HPDE6-E6E7 (cell line): Measurements from ENCODE around the gene ABHD17A.
A peak's percentile ranks its signal among the peaks of the same experiment; 100 is the strongest.

ENCODE experiments used
- DNase-seq: peaks from one replicate; pipeline ENCODE4 v3.0.0; 2011; ENCODE audit warnings: missing footprints; ENCODE audit errors: extremely low spot score

The ABHD17A gene

GRCh38 chr19:1885398-1886119, at the start of gene ABHD17A:
ABHD17A (minus strand) TSS chr19:1885496; CDS start chr19:1881566, 3,930 bp downstream.
- DNase-seq: peak; percentile 85

GRCh38 chr19:1933942-1934341, 48.6 kb upstream of the ABHD17A start:
- DNase-seq: no peak

GRCh38 chr19:1933244-1933643, 47.9 kb upstream of the ABHD17A start:
- DNase-seq: no peak

- no peak for DNase-seq
Measured at GRCh38 chr19:1932395-1932794, 47.1 kb upstream of the ABHD17A start.

GRCh38 chr19:1931445-1931844, 46.1 kb upstream of the ABHD17A start:
- DNase-seq: no peak

- DNase-seq: peak; percentile 84
Measured at GRCh38 chr19:1929021-1929742, 43.9 kb upstream of the ABHD17A start.

- DNase-seq: no peak
Measured at GRCh38 chr19:1925544-1925943, 40.2 kb upstream of the ABHD17A start.

- DNase-seq: no peak
Measured at GRCh38 chr19:1924320-1924961, 39.1 kb upstream of the ABHD17A start.

- DNase-seq: no peak
Measured at GRCh38 chr19:1923319-1923718, 38.0 kb upstream of the ABHD17A start.

GRCh38 chr19:1922803-1923202, 37.5 kb upstream of the ABHD17A start:
- no peak for DNase-seq

- DNase-seq: no peak
Measured at GRCh38 chr19:1921825-1922224, 36.5 kb upstream of the ABHD17A start.

GRCh38 chr19:1921326-1921725, 36.0 kb upstream of the ABHD17A start:
- DNase-seq: no peak

GRCh38 chr19:1920644-1921043, 35.3 kb upstream of the ABHD17A start:
- DNase-seq: no peak

GRCh38 chr19:1918975-1919374, 33.7 kb upstream of the ABHD17A start:
- DNase-seq: no peak

GRCh38 chr19:1917926-1918325, 32.6 kb upstream of the ABHD17A start:
- DNase-seq: no peak

GRCh38 chr19:1917146-1917545, 31.9 kb upstream of the ABHD17A start:
- DNase-seq: no peak

- DNase-seq: no peak
Measured at GRCh38 chr19:1914826-1915341, 29.6 kb upstream of the ABHD17A start.

- no peak for DNase-seq
Measured at GRCh38 chr19:1913781-1914577, 28.7 kb upstream of the ABHD17A start.

GRCh38 chr19:1912760-1913505, 27.6 kb upstream of the ABHD17A start:
- DNase-seq: no peak

- no peak for DNase-seq
Measured at GRCh38 chr19:1911995-1912394, 26.7 kb upstream of the ABHD17A start.

GRCh38 chr19:1911098-1911497, 25.8 kb upstream of the ABHD17A start:
- no peak for DNase-seq
